ENCODE data around the gene IRAK2. TPM values are rescaled to one million over a fixed set of nuclear protein-coding genes. Genes with fewer than 3 reads are reported as not detected.
"Not testable (repeated sequence)": the region's sequence is repeated elsewhere in the genome, so short reads cannot be mapped to it uniquely, and the experiment has no call there.

Gene IRAK2
- total RNA-seq, 3 donors from 2014 or later (not counting 1 experiment from before 2014, with no cell fraction given): 10.4 to 28.2 (median 10.9) TPM

DNA sequence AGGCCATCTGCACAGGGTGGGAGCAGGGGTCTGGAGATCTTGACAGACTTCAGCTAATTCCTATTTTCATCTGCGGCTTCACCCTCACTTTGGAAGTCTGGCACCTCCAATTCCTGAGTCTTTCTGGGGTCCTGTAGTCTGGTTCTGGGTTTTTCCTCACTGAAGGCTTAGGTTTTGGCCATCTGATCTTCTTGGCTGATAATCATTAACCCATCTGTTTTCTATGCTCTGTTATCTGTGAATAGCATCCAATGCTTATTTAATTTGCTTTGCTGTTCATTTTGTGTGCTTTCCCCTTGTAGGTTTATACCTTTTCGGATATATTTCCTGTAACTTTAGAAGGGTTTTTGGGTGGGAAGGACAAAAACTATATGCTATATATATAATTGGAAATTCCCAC lies 101.1 kb downstream of the IRAK2 start:
- Histone ChIP-seq H3K9me3 (ENCODE audit: control insufficient read depth, insufficient read depth, low read length) (no peaks in the 10 kb centered on the region), H3K27ac (ENCODE audit: low read length) (no peak overlapping the region), H3K27me3 (ENCODE audit: control insufficient read depth, insufficient read depth, low read length) (no peaks in the 10 kb centered on the region), H3K36me3 (ENCODE audit: control insufficient read depth, insufficient read depth, low read length) (peaks cover 59% of the 10 kb centered on the region), H3K4me1 (ENCODE audit: control insufficient read depth, insufficient read depth, low read length) (peaks cover 13% of the 10 kb centered on the region), H3K4me3 (ENCODE audit: low read length) (no peak overlapping the region)
- H3K4me1 Mint-ChIP-seq: peaks cover 71 to 72% of the 10 kb centered on the region in 2 donors
- TF ChIP-seq, protein P1, sequence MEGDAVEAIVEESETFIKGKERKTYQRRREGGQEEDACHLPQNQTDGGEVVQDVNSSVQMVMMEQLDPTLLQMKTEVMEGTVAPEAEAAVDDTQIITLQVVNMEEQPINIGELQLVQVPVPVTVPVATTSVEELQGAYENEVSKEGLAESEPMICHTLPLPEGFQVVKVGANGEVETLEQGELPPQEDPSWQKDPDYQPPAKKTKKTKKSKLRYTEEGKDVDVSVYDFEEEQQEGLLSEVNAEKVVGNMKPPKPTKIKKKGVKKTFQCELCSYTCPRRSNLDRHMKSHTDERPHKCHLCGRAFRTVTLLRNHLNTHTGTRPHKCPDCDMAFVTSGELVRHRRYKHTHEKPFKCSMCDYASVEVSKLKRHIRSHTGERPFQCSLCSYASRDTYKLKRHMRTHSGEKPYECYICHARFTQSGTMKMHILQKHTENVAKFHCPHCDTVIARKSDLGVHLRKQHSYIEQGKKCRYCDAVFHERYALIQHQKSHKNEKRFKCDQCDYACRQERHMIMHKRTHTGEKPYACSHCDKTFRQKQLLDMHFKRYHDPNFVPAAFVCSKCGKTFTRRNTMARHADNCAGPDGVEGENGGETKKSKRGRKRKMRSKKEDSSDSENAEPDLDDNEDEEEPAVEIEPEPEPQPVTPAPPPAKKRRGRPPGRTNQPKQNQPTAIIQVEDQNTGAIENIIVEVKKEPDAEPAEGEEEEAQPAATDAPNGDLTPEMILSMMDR (IDR thresholded peaks at IDR 0.05): no peak
- intact Hi-C loops (cut with micrococcal nuclease): no loop called here
- peaks cover 25% of the 10 kb centered on the region for H3K36me3 Mint-ChIP-seq
- H3K27me3 Mint-ChIP-seq (ENCODE audit: low read depth in 2 of 2): no peaks in the 10 kb centered on the region
- ATAC-seq (no peak), DNase-seq (no peak)
- no peaks in the 10 kb centered on the region for H3K9me3 Mint-ChIP-seq
- H3K4me3 Mint-ChIP-seq: peak overlapping the region; percentile 45
- 100% methylated on average over 1 of the region's 2 CpGs for WGBS (ENCODE audit: insufficient coverage)
- H3K27ac Mint-ChIP-seq: peak overlapping the region; percentile 74 to 81

DNA sequence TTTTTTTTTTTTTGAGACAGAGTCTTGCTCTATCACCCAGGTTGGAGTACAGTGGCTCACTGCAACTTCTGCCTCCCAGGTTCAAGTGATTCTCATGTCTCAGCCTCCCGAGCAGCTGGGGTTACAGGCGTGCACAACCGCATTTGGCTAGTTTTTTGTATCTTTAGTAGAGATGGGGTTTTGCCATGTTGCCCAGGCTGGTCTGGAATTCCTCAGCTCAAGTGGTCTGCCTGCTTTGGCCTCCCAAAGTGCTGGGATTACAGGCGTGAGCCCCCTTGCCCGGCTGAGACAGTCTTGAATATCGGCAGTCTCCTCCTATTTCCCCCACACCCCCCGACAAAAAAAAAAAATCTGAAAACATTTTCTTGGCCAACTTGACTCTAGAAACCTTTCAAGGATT lies 102.2 kb downstream of the IRAK2 start:
- H3K4me3 Mint-ChIP-seq; DNase-seq; intact Hi-C loops (cut with micrococcal nuclease); H3K9me3 Mint-ChIP-seq; H3K27ac ChIP-seq (ENCODE audit: low read length); H3K27me3 ChIP-seq (ENCODE audit: control insufficient read depth, insufficient read depth, low read length); ATAC-seq; H3K27me3 Mint-ChIP-seq (ENCODE audit: low read depth in 2 of 2); H3K4me3 ChIP-seq (ENCODE audit: low read length); H3K9me3 ChIP-seq (ENCODE audit: control insufficient read depth, insufficient read depth, low read length): not testable (repeated sequence)
- Histone ChIP-seq H3K4me1 (ENCODE audit: control insufficient read depth, insufficient read depth, low read length) (peaks cover 13% of the 10 kb centered on the region), H3K36me3 (ENCODE audit: control insufficient read depth, insufficient read depth, low read length) (peaks cover 59% of the 10 kb centered on the region)
- Mint-ChIP-seq H3K4me1 (peaks cover 63 to 65% of the 10 kb centered on the region in 2 donors), H3K36me3 (peaks cover 14% of the 10 kb centered on the region), H3K27ac (peak overlapping the region; percentile 74 to 81)
- WGBS (ENCODE audit: insufficient coverage): 89% methylated on average over 5 of the region's 7 CpGs

DNA sequence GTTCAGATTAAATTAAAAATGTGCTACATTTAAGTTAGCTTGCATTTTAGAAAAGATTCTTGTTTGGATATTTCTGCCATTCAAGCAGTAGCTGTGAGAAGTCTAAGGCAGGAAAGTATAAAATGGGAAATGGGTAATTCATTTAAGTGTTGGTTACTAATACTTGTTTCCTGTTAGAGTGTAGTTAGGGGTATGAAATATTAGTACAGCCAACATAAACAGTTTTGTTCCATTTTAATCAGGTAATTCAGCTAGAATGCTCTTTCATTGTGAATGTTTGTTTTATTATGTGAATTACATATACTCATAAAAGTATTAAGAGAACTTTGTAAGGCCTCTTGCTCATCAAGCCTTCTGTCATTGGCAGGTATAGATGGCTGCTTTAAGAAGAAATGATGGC lies 103.4 kb downstream of the IRAK2 start:
- no peaks in the 10 kb centered on the region for H3K9me3 ChIP-seq (ENCODE audit: control insufficient read depth, insufficient read depth, low read length)
- peaks cover 9% of the 10 kb centered on the region for H3K36me3 Mint-ChIP-seq
- no peaks in the 10 kb centered on the region for H3K9me3 Mint-ChIP-seq
- ATAC-seq (no peak), DNase-seq (no peak)
- no peak overlapping the region for H3K4me3 Mint-ChIP-seq
- peaks cover 60 to 62% of the 10 kb centered on the region in 2 donors for H3K4me1 Mint-ChIP-seq
- no peak overlapping the region for H3K4me3 ChIP-seq (ENCODE audit: low read length)
- peak overlapping the region; percentile 74 to 81 for H3K27ac Mint-ChIP-seq
- H3K27me3 Mint-ChIP-seq (ENCODE audit: low read depth in 2 of 2): no peaks in the 10 kb centered on the region
- no peaks in the 10 kb centered on the region for H3K27me3 ChIP-seq (ENCODE audit: control insufficient read depth, insufficient read depth, low read length)
- TF ChIP-seq, protein P1 (IDR thresholded peaks at IDR 0.05): no peak
- H3K4me1 ChIP-seq (ENCODE audit: control insufficient read depth, insufficient read depth, low read length): peaks cover 20% of the 10 kb centered on the region
- intact Hi-C loops (cut with micrococcal nuclease): no loop called here
- no peak overlapping the region for H3K27ac ChIP-seq (ENCODE audit: low read length)
- peaks cover 59% of the 10 kb centered on the region for H3K36me3 ChIP-seq (ENCODE audit: control insufficient read depth, insufficient read depth, low read length)

DNA sequence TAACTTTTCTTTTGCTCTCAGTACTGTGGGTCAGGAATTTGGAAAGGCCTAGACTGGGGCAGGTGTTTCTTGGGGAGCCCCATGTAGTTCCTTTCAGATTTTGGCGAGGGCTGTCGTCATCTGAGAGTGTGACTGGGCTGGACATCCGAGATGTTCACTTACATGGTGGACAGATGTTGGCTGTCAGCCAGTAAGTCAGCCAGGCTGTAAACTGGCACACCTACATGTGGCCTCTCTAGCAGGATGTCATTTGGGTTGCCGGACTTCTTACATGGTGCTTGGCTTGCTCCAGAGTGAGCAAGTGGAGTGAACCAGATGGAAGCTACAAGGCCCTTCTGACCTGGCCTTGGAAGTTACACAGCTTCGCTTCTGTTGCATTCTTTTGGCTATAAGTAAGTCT lies 104.2 kb downstream of the IRAK2 start:
- peaks cover 53% of the 10 kb centered on the region for H3K36me3 ChIP-seq (ENCODE audit: control insufficient read depth, insufficient read depth, low read length)
- TF ChIP-seq, protein P1 (IDR thresholded peaks at IDR 0.05): no peak

More for the DNA sequence above, 104.2 kb downstream of the IRAK2 start:
- Histone ChIP-seq H3K4me1 (ENCODE audit: control insufficient read depth, insufficient read depth, low read length) (peaks cover 20% of the 10 kb centered on the region), H3K9me3 (ENCODE audit: control insufficient read depth, insufficient read depth, low read length) (no peaks in the 10 kb centered on the region), H3K4me3 (ENCODE audit: low read length) (no peak overlapping the region), H3K27me3 (ENCODE audit: control insufficient read depth, insufficient read depth, low read length) (no peaks in the 10 kb centered on the region), H3K27ac (ENCODE audit: low read length) (no peak overlapping the region)
- Mint-ChIP-seq H3K4me3 (no peak overlapping the region), H3K27ac (peak overlapping the region; percentile 36 to 81), H3K36me3 (peaks cover under 1% of the 10 kb centered on the region), H3K9me3 (no peaks in the 10 kb centered on the region), H3K27me3 (ENCODE audit: low read depth in 2 of 2) (no peaks in the 10 kb centered on the region), H3K4me1 (peaks cover 60 to 62% of the 10 kb centered on the region in 2 donors)
- WGBS (ENCODE audit: insufficient coverage): 96% methylated on average over 5 of the region's 5 CpGs
- intact Hi-C loops (cut with micrococcal nuclease): no loop called here
- ATAC-seq (no peak), DNase-seq (no peak)

Data from natural killer cell (primary cell).